ENCODE results near the gene GLYR1. TPM values are rescaled to one million over a fixed set of nuclear protein-coding genes. Genes with fewer than 3 reads are reported as not detected.

GLYR1 gene
- total and polyA plus RNA-seq, 9 of the 15 experiments (the other 6 are each of a cell fraction or from before 2014, with no cell fraction given) = 6.7 to 99.2 (median 60.2) TPM

- no TSS peak for BruUV-seq (replicated peaks)
Measured at GRCh38 chr16:4832698-4833343, 14.3 kb downstream of the GLYR1 start.

More at GRCh38 chr16:4832698-4833343, 14.3 kb downstream of the GLYR1 start:
- H3K9me1 ChIP-seq (ENCODE audit: control insufficient read depth, insufficient read depth, low read length) = no peaks in the 10 kb centered on the region
- no peaks in the 10 kb centered on the region for H3K9me3 ChIP-seq (replicated peaks; ENCODE audit: control insufficient read depth, insufficient read depth, low read depth, low read length)
- POLR2A ChIA-PET = no interaction called here
- DNase-seq (ENCODE audit: extremely low read depth in 1 of 4, low spot score in 3 of 4) (no peak), ATAC-seq (no peak), FAIRE-seq (no peak)
- H3K27ac ChIP-seq (ENCODE audit: extremely low read depth, low read depth, low read length) = no peak overlapping the region
- no peak overlapping the region for H3K9ac ChIP-seq (ENCODE audit: insufficient read depth in 1 of 2, low read depth in 2 of 2, low read length in 2 of 2)
- 90% methylated on average over 6 of the region's 6 CpGs for WGBS (ENCODE audit: insufficient coverage, low coverage, missing lambda C conversion rate)
- no peak overlapping the region for H3K4me3 ChIP-seq
- H3K79me2 ChIP-seq (ENCODE audit: control insufficient read depth, insufficient read depth, low read length) = peaks cover 27% of the 10 kb centered on the region
- H3K4me1 ChIP-seq (replicated peaks in 1 of 2; ENCODE audit: control insufficient read depth in 2 of 2, insufficient read depth in 2 of 2, low read length in 2 of 2) = peaks cover 7 to 11% of the 10 kb centered on the region in 2 experiments; a peak in 4 of 5 replicates
- in situ Hi-C loops (cut with MboI) = no loop called here
- H3K36me3 ChIP-seq (ENCODE audit: control insufficient read depth, insufficient read depth, low read length) = peaks cover 88% of the 10 kb centered on the region
- H3K27me3 ChIP-seq (ENCODE audit: control insufficient read depth in 2 of 2, insufficient read depth in 2 of 2, low read length in 2 of 2) = no peaks in the 10 kb centered on the region
- CTCF ChIA-PET (ENCODE audit: low intra/inter-chr PET ratio) = no interaction called here
- TF ChIP-seq BDP1 (IDR thresholded peaks at IDR 0.05; ENCODE audit: insufficient read depth, insufficient read length) (no peak), FOXA3 (CRISPR knock-in tag; conservative IDR thresholded peaks at IDR 0.05 in 1 of 2, IDR thresholded peaks at IDR 0.05 in 1 of 2) (no peak), TEAD2 (tag; IDR thresholded peaks at IDR 0.05) (no peak), DEAF1 (CRISPR knock-in tag; IDR thresholded peaks at IDR 0.05) (no peak)
- H4K20me1 ChIP-seq (replicated peaks; ENCODE audit: control insufficient read depth, insufficient read depth, low read length) = peaks cover 8% of the 10 kb centered on the region
- no peak overlapping the region for H3K4me2 ChIP-seq (ENCODE audit: insufficient read depth, low read length)
- no peak overlapping the region for H2AFZ ChIP-seq (ENCODE audit: low read depth, low read length)
- intact Hi-C loops (cut with micrococcal nuclease) = no loop called here

All from K562 (cell line).